GM19023 (cell line): Measurements from ENCODE around the gene AP4M1.

Experiments used
- ATAC-seq: cut with Tn5 transposase; IDR thresholded peaks from one replicate; pipeline ENCODE4 v1.9.1; 2021; ENCODE audit warnings: mild to moderate bottlenecking, moderate library complexity; ENCODE audit not compliant: unreplicated experiment

Gene AP4M1

DNA sequence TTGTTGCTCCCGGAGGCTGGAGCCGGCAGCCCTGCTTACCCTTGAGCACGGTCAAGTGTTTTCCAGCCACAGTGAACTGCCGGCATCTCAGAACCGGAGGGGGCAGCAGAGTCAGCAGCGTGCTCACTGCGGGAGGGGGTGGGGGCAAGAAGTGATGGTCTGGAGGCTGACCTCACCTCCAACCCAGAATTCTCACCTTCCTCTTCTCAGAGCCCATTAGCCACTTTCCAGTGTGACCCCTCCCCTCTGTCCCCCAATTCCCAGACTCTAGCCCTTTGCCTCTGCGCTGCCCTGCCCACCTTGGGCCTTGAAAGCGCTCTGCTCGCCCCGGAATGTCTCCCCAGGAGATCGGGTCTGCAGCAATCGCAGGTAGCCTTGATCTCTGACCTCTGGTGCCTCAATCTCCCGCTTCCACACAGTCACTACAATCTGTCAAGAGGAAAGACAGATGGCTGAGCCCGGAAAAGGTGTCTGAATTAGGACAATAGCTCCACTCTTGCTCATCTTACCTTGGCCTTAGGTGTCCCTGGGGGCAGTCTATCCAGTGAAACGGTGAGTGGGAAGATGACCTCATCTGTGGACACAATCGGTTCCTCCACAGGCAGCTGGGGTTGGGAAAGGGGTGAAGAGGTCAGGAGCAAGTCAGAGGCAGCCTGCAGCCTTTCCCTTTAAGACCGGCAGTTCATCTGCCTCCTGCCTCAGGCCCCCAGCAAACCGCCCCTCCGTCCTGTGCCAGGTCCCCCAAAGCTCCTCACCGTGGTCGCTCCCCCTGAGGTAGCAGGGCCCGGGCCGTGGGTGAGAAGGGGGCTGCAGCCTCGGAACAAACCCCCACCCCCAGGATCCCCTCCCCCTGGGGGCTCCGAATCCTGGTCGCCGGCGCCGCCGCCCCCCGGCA lies 56.1 kb downstream of the AP4M1 start:
- no peak for ATAC-seq
